Stimulated activated CD8-positive, alpha-beta memory T cell treated with anti-CD3 and anti-CD28 coated beads, Interleukin-7, amount 100 ng/mL, for 24 hours (primary cell): Measurements from ENCODE around the gene PRKG1.
"Not testable (repeated sequence)": the region's sequence is repeated elsewhere in the genome, so short reads cannot be mapped to it uniquely, and the experiment has no call there.

Experiments
- DNase-seq: peaks from one replicate; pipeline ENCODE4 v3.0.0-alpha.2; 2020; ENCODE audit warnings: low read depth

The PRKG1 gene

GRCh38 chr10:52121688-52122087 lies 1047.4 kb downstream of the PRKG1 start:
- DNase-seq: no peak

- no peak for DNase-seq
Observed at GRCh38 chr10:52128056-52128683, 1053.9 kb downstream of the PRKG1 start.

GRCh38 chr10:52129410-52130178 lies 1055.3 kb downstream of the PRKG1 start:
- DNase-seq: no peak

GRCh38 chr10:52135101-52135500 lies 1060.8 kb downstream of the PRKG1 start:
- no peak for DNase-seq

- no peak for DNase-seq
Observed at GRCh38 chr10:52136921-52137320, 1062.6 kb downstream of the PRKG1 start.

- no peak for DNase-seq
Observed at GRCh38 chr10:52143338-52143737, 1069.1 kb downstream of the PRKG1 start.

GRCh38 chr10:52145636-52146035 lies 1071.3 kb downstream of the PRKG1 start:
- DNase-seq: no peak

- no peak for DNase-seq
Observed at GRCh38 chr10:52146766-52147165, 1072.5 kb downstream of the PRKG1 start.

GRCh38 chr10:52170776-52171175 lies 1096.5 kb downstream of the PRKG1 start:
- DNase-seq: no peak

- no peak for DNase-seq
Observed at GRCh38 chr10:52172581-52172980, 1098.3 kb downstream of the PRKG1 start.

- DNase-seq: no peak
Observed at GRCh38 chr10:52185256-52185655, 1111.0 kb downstream of the PRKG1 start.

- no peak for DNase-seq
Observed at GRCh38 chr10:52187521-52188258, 1113.4 kb downstream of the PRKG1 start.

GRCh38 chr10:52191049-52191448 lies 1116.8 kb downstream of the PRKG1 start:
- DNase-seq: no peak

GRCh38 chr10:52194191-52194590 lies 1119.9 kb downstream of the PRKG1 start:
- no peak for DNase-seq

GRCh38 chr10:52194716-52195115 lies 1120.4 kb downstream of the PRKG1 start:
- no peak for DNase-seq

GRCh38 chr10:52197098-52197497 lies 1122.8 kb downstream of the PRKG1 start:
- DNase-seq: no peak

- no peak for DNase-seq
Observed at GRCh38 chr10:52198540-52198939, 1124.3 kb downstream of the PRKG1 start.

- not testable (repeated sequence) for DNase-seq
Observed at GRCh38 chr10:52204906-52205305, 1130.6 kb downstream of the PRKG1 start.

- DNase-seq: no peak
Observed at GRCh38 chr10:52208365-52208764, 1134.1 kb downstream of the PRKG1 start.

- DNase-seq: no peak
Observed at GRCh38 chr10:52210161-52210560, 1135.9 kb downstream of the PRKG1 start.

GRCh38 chr10:52212062-52212461 lies 1137.8 kb downstream of the PRKG1 start:
- no peak for DNase-seq

GRCh38 chr10:52212802-52213201 lies 1138.5 kb downstream of the PRKG1 start:
- no peak for DNase-seq

- no peak for DNase-seq
Observed at GRCh38 chr10:52213321-52213752, 1139.0 kb downstream of the PRKG1 start.
